Measurements from ENCODE around the gene KDM5A. TPM values are rescaled to one million over a fixed set of nuclear protein-coding genes. Genes with fewer than 3 reads are reported as not detected.
"Not testable (repeated sequence)": the region's sequence is repeated elsewhere in the genome, so short reads cannot be mapped to it uniquely, and the experiment has no call there.

The KDM5A gene
- total RNA-seq, 3 donors from 2014 or later: 55.8 to 83.6 (median 57.4) TPM

- H3K4me3 ChIP-seq: no peak overlapping the region
- H3K9me3 ChIP-seq: no peaks in the 10 kb centered on the region
- H3K27me3 ChIP-seq: no peaks in the 10 kb centered on the region
- intact Hi-C loops (cut with DNase I; ENCODE audit: low total_unique reads): loop anchor here (10.0 kb wide), 1 partner anchor 1208 kb away; the partner anchor contains the start of gene FBXL14
- no peak overlapping the region for H3K27ac ChIP-seq
- DNase-seq (ENCODE audit: low spot score in 2 of 2): no peak
- no peaks in the 10 kb centered on the region for H3K36me3 ChIP-seq
- peaks cover 0 to 4% of the 10 kb centered on the region in 2 donors for H3K4me1 ChIP-seq
- no peak for TF ChIP-seq POLR2A (IDR thresholded peaks at IDR 0.05)
Measured at GRCh38 chr12:386651-387050, 2.5 kb downstream of the KDM5A start.

GRCh38 chr12:370739-371485 is 18.2 kb downstream of the KDM5A start:
- H3K36me3 ChIP-seq; DNase-seq (ENCODE audit: low spot score in 2 of 2); H3K27ac ChIP-seq; H3K4me1 ChIP-seq; H3K4me3 ChIP-seq; intact Hi-C loops (cut with DNase I; ENCODE audit: low total_unique reads); H3K9me3 ChIP-seq; H3K27me3 ChIP-seq: not testable (repeated sequence)

GRCh38 chr12:367972-368371 is 21.1 kb downstream of the KDM5A start:
- H3K36me3 ChIP-seq: peaks cover 14% of the 10 kb centered on the region
- TF ChIP-seq POLR2AphosphoS5 (IDR thresholded peaks at IDR 0.05) (no peak), POLR2A (IDR thresholded peaks at IDR 0.05) (no peak), CTCF (IDR thresholded peaks at IDR 0.05) (no peak)

GRCh38 chr12:366820-367219 is 22.3 kb downstream of the KDM5A start:
- H3K27me3 ChIP-seq: no peaks in the 10 kb centered on the region
- no peaks in the 10 kb centered on the region for H3K4me1 ChIP-seq
- intact Hi-C loops (cut with DNase I; ENCODE audit: low total_unique reads): loop anchor here (10.0 kb wide), 1 partner anchor 968 kb away; no protein-coding TSS in a partner anchor
- H3K9me3 ChIP-seq: peaks cover 5 to 16% of the 10 kb centered on the region in 2 donors
- DNase-seq (ENCODE audit: low spot score in 2 of 2): no peak
- H3K4me3 ChIP-seq: no peak overlapping the region
- no peak overlapping the region for H3K27ac ChIP-seq
- peaks cover 14% of the 10 kb centered on the region for H3K36me3 ChIP-seq
- no peak for TF ChIP-seq POLR2AphosphoS5 (IDR thresholded peaks at IDR 0.05)
- TF ChIP-seq CTCF (IDR thresholded peaks at IDR 0.05): no peak
- TF ChIP-seq POLR2A (IDR thresholded peaks at IDR 0.05): no peak

More at GRCh38 chr12:367972-368371, 21.1 kb downstream of the KDM5A start:
- intact Hi-C loops (cut with DNase I; ENCODE audit: low total_unique reads): loop anchor here (10.0 kb wide), 1 partner anchor 967 kb away; no protein-coding TSS in a partner anchor
- no peaks in the 10 kb centered on the region for H3K27me3 ChIP-seq
- H3K9me3 ChIP-seq: peaks cover 5 to 16% of the 10 kb centered on the region in 2 donors
- no peak overlapping the region for H3K27ac ChIP-seq
- DNase-seq (ENCODE audit: low spot score in 2 of 2): no peak
- H3K4me3 ChIP-seq: no peak overlapping the region
- no peaks in the 10 kb centered on the region for H3K4me1 ChIP-seq

GRCh38 chr12:359091-359490 is 30.0 kb downstream of the KDM5A start:
- H3K27me3 ChIP-seq: no peaks in the 10 kb centered on the region
- DNase-seq (ENCODE audit: low spot score in 2 of 2): no peak
- peaks cover 16% of the 10 kb centered on the region for H3K36me3 ChIP-seq
- H3K4me3 ChIP-seq: no peak overlapping the region
- no peak overlapping the region for H3K27ac ChIP-seq
- no peak for TF ChIP-seq POLR2AphosphoS5 (IDR thresholded peaks at IDR 0.05)
- TF ChIP-seq CTCF (IDR thresholded peaks at IDR 0.05): no peak
- TF ChIP-seq POLR2A (IDR thresholded peaks at IDR 0.05): no peak
- H3K4me1 ChIP-seq: no peaks in the 10 kb centered on the region
- peaks cover 8 to 15% of the 10 kb centered on the region in 2 donors for H3K9me3 ChIP-seq
- intact Hi-C loops (cut with DNase I; ENCODE audit: low total_unique reads): no loop called here

- H3K4me1 ChIP-seq: no peaks in the 10 kb centered on the region
- H3K4me3 ChIP-seq: no peak overlapping the region
- H3K27me3 ChIP-seq: no peaks in the 10 kb centered on the region
- H3K27ac ChIP-seq: no peak overlapping the region
- H3K36me3 ChIP-seq: peaks cover 20% of the 10 kb centered on the region
- H3K9me3 ChIP-seq: peaks cover 8 to 13% of the 10 kb centered on the region in 2 donors
- DNase-seq (ENCODE audit: low spot score in 2 of 2): no peak
- intact Hi-C loops (cut with DNase I; ENCODE audit: low total_unique reads): no loop called here
- no peak for TF ChIP-seq POLR2A (IDR thresholded peaks at IDR 0.05)
- no peak for TF ChIP-seq CTCF (IDR thresholded peaks at IDR 0.05)
- no peak for TF ChIP-seq POLR2AphosphoS5 (IDR thresholded peaks at IDR 0.05)
Measured at GRCh38 chr12:356276-356988, 32.7 kb downstream of the KDM5A start.

- H3K36me3 ChIP-seq; intact Hi-C loops (cut with DNase I; ENCODE audit: low total_unique reads); H3K9me3 ChIP-seq; DNase-seq (ENCODE audit: low spot score in 2 of 2); H3K4me3 ChIP-seq; H3K4me1 ChIP-seq; H3K27ac ChIP-seq; H3K27me3 ChIP-seq: not testable (repeated sequence)
Measured at GRCh38 chr12:351197-351596, 37.9 kb downstream of the KDM5A start.

- intact Hi-C loops (cut with DNase I; ENCODE audit: low total_unique reads); H3K36me3 ChIP-seq; H3K9me3 ChIP-seq; H3K27ac ChIP-seq; H3K4me1 ChIP-seq; H3K4me3 ChIP-seq; H3K27me3 ChIP-seq; DNase-seq (ENCODE audit: low spot score in 2 of 2): not testable (repeated sequence)
Measured at GRCh38 chr12:349625-350024, 39.5 kb downstream of the KDM5A start.
